Esophagus mucosa (tissue), 1 donor: ENCODE results near the gene MBD3. TPM values are rescaled to one million over a fixed set of nuclear protein-coding genes. Genes with fewer than 3 reads are reported as not detected.
"Not testable (repeated sequence)": the region's sequence is repeated elsewhere in the genome, so short reads cannot be mapped to it uniquely, and the experiment has no call there.

Source experiments
- ATAC-seq: fragments of 200-7000 bp; cut with Tn5 transposase; one replicate; pipeline ENCODE4 v1.9.1; 2020
- total RNA-seq: library from RNA; stranded (reverse); gene quantifications from one replicate; pipeline ENCODE4 v1.2.4, GENCODE V29; 2023
- donor health status: DM: yes; HTN: yes; CAD: no.

MBD3 gene
- total RNA-seq, 1 donor from 2014 or later = 44.2 TPM

DNA sequence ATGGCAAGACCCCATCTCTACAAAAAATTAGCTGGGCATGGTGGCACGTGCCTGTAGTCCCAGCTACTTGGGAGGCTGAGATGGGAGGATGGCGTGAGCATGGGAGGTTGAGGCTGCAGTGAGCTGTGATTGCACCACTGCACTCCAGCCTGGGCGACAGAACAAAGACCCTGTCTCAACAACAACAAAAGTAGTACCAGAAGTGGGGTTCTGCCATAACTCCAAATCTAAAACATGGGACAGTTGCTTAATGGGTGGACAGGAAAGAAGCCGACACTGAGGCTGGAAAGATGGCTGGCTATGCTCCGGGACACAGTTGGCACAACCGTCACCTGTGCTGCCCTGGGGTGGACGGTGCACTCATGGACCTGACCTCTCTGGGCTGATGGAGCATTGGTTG is 57.0 kb downstream of the MBD3 start:
- ATAC-seq = not testable (repeated sequence)

DNA sequence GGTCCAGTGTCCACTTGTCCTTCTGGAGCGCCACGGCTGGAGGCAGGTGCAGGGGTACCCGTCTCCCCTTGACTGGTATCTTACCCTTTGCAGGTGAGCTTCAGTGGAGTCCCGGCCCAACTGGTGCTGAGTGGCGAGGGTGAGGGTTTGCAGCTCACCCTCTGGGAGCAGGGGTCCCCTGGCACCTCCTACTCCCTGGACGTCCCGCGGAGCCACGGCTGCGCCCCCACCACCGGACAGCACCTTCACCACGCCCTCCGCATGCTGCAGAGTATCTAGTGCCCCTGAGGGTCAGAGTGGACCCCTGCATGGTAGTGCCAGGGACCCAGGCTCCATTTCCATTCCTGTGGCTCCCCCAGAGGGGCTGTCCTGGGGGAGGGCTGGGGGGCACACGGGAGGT is 57.7 kb downstream of the MBD3 start:
- ATAC-seq = no peak

DNA sequence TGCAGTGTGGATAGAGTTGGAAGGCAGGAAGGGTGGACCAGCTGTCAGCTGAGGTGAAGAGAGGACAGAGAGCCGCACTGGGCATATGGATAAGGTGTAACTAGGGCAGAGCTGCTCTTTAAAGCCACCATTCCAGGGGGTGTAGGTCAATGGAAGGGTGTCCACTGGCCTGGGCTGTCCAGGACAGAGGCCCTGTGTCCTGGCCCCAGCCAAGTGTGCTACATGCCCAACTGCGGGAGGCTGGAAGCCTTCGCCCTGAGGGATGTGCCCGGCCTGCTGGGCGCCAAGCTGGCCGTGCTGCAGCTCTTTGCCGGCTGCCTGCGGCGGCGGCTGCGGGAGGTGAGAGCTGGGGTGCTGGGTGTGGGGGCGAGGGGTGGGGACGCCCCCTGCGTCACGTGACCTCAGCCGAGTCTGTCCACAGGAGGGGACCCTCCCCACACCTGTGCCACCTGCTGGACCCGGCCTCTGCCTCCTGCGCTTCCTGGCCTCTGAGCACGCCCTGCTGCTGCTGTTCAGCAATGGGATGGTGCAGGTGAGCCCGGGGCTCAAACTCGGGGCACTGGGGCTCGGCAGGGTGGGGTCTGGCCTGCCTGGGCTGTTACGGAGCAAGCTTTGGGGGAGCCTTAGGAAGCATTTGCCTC is 59.0 kb downstream of the MBD3 start:
- peak; percentile 45 for ATAC-seq

DNA sequence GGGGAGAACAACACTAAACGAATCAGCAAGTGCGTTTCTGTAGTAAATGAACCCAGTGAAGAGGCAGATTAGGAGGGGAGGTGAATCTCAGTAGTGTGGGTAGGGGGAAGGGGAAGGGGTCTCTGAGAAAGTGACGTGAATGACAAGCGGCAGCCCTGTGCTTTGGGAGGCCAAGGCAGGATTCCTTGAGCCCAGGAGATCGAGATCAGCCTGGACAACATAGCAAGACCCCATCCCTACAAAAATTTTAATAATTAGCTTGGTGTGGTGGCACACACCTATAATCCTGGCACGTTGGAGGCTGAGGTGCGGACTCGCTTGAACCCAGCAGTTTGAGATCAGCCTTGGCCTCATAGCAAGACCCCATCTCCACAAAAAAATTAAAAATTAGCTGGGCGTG is 60.7 kb downstream of the MBD3 start:
- ATAC-seq = no peak

DNA sequence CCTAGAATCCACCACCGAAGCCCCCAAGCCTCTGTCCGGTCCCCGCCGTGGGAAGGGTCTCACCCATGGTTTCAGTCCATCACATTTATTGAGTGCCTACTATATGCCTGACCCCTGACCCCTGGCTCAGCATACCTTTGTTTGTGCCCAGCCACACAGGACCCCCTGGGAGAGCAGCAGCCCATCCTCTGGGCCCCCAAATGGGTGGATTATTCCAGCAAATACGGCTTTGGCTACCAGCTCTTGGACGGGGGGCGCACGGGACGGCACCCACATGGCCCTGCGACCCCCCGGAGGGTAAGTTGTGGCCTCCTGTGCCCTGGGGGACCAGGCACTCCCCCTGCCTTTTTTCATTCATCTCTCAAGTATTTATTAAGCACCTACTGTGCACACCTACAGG is 61.1 kb downstream of the MBD3 start:
- no peak for ATAC-seq

DNA sequence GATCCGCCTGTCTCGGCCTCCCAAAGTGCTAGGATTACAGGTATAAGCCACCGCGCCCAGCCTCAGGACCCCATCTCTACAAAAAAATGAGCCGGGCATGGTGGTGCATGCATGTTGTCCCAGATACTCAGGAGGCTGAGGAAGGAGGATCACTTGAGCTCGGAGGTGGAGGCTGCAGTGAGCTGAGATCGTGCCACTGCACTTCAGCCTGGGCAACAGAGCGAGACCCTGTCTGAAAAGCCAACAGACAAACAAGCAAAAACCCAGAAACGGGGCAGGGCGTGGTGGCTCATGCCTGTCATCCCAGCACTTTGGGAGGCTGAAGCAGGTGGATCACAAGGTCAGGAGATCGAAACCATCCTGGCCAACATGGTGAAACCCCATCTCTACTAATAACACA is 61.8 kb downstream of the MBD3 start:
- not testable (repeated sequence) for ATAC-seq

DNA sequence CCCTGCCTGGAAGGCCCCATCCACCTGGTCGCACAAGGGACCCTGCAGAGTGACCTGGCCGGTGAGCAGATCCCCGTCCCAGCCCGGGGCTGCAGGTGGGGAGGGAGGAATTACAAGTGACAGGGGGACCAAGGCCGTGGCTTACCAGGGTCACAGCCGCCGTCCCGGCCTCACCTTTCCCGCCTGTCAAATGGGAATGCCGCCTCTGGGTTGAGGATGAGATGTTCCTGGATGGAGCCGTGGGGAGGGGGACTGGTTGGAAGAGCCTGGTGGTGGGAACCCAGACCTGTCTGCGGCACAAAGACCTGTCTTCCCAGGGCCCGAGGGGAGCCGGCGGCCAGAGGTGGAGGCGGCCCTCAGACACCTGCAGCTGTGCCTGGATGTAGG is 63.2 kb downstream of the MBD3 start:
- no peak for ATAC-seq

DNA sequence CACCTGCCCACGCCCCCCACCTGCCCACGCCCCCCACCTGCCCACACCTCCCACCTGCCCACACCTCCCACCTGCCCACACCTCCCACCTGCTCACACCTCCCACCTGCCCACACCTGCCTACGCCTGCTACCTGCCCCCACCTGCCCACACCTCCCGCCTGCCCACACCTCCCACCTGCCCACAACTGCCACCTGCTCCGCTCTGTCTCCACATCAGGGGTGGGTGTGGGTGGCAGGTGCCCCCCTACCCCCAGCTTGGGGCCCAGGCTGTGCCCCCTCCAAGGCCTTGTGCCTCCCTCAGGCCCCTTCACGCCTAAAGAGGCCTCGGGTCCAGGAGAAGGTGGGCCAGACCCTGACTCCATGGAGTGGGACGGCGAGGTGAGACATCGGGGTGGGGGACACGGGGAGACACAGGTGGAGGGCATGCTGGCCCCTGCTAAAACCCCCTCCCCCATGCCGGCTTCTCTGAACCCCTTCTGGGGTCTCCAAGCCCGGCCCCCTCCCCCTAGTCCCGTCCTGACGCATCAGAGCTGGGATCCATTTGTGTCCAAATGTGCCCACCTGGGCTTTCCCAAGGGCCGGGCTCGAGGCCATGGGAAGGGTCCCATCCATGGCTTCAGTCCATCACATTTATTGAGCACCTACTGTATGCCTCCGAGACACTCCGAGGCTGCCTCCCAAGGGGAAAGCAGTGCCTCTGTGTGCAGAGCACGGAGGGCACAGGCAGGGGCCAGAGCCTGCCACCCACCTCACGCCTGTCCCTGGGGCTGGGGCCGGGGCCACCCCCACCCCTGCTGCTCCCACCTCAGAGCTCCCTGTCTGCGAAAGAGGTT is 63.9 kb downstream of the MBD3 start:
- no peak for ATAC-seq

DNA sequence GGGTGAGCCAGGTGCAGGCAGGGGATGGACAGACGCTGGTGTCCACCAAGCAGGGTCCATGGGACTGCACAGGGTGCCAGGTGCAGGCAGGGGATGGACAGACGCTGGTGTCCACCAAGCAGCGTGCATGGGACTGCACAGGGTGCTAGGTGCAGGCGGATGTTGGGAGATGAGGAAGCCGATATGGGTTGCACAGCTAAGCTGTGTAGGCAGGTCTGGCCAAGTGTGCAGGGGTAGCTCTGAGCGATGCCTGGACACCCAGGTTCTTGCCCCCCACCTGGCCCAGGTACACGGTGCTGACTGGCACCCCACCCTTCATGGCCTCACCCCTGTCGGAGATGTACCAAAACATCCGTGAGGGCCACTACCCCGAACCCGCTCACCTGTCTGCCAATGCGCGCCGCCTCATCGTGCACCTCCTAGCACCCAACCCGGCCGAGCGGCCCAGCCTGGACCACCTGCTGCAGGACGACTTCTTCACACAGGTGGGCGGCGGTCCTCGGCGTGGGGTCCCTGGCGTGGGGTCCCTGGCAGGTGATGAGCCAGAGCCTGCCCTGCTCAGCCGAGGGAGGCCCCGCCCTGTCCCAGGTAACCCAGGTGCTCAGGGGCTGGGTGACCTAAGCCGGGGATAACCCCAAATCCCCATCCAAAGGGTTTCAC is 64.9 kb downstream of the MBD3 start:
- ATAC-seq = no peak

DNA sequence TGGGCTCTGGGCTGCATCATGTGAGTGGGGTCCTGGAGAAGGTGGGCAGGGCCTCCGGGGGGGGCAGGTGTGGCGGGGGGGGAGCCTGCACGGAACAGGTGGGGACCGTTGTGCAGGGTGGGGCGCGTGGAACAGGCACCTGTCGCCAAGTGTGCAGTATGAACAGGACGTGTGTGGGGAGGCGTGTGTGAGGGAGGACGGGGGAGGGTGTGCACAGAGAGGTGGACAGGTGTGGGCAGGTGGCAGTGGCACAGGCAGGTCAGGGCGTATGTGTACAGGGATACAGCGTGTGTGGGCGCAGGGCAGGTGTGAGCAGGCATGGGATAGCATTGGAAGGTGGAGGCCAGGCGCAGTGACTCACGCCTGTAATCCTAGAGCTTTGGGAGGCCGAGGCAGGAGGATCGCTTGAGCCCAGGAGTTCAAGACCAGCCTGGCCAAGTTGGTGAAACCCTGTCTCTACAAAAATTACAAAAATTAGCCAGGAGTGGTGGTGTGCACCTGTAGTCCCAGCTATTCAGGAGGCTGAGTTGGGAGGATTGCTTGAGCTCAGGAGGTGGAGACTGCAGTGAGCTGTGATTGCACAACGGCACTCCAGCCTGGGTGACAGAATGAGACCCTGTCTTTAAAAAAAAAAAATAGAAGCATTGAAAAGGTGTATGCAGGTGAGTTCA is 65.6 kb downstream of the MBD3 start:
- ATAC-seq = peak; percentile 75

DNA sequence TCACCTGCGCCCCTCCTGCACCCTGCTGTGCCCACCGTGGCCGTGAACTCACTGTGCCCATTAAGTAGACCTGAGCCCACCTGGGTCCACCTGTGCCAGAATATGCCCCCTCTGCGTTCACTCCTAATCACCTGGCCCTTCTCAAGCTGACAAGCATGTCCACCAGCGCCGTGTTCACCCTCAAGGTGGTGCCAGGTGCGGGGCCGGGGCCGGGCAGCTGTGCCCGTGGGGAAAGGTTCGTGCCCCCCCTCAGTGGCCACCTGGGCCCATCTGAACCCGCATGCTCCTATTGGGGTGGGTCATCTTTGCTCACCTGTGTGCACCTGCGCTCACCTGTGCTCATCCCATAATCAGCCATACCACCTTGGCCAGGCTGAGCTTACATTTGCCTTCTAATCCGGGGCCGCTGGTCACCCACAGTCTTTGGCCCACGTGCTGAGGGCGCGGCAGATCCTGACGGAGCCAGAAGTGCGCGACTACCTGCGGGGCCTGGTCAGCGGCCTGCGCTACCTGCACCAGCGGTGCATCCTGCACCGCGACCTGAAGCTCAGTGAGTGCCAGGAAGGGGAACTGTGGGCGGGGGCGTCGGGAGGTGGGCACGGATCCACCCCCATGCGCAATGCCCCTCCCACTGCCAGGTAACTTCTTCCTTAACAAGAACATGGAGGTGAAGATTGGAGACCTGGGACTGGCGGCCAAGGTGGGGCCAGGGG is 66.4 kb downstream of the MBD3 start:
- ATAC-seq = no peak

DNA sequence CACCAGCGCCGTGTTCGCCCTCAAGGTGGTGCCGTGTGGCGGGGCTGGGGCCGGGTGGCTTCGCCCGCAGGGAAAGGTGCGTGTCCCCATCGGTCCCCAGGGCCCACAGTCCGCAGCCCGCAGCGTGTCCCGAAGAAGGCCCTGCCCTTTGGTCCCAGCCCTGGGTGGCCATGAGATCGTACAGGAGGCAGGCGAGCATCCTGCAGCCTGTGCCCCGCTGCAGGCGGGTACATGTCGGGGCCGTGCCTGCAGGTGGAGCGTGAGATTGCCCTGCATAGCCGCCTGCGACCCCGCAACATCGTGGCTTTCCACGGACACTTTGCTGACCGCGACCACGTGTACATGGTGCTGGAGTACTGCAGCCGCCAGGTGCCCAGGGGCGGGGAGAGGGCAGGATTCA is 67.3 kb downstream of the MBD3 start:
- ATAC-seq = no peak

DNA sequence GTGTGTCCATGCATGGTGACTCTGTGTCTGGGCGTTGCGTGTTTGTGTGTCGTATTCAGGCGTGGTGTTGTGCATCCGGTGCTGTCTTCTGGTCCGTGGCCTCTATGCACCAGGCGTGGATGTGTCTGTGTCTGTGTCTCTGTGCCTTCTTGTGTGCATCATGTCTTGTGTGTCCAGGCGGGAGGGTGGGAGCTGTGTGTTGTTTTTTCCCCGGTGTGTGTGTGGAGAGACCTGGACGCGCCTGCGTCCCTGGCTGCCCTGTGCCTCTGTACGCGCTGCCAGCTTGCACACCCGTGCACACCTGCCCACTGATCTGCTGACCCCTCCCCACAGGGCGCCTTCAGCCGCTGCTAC is 67.7 kb downstream of the MBD3 start:
- ATAC-seq = no peak

DNA sequence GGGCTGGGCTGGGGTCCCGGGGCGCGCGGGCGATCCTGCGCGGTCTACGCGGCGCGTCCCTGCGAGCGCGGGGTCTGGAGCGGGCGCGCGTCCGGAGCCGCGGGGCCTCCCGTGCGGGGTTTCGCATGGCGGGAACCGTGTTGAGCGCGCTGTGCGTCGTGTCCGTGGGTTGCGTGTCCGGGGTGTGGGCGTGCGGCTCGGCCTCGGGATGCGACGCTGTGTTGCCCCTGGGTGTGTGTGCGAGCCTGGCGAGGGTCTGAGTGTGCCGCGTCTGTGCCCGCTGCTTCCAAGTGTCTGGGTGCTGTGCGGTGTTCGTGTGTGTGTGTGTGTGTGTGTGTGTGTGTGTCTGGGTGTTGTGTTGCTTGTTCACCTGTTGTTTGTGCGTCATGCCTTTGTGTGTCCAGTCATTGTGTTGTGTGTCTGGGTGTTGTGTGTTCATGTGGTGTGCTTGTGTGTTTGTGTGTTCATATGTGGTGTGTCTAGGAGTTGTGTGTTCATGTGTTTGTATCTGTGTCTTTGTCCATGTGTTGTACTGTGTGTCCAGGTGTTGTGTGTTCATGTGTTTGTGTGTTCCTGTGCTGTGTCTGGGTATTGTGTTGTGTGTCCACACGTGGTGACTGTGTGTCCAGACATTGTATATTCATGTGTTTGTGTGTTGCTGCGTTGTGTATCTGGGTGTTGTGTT is 68.2 kb downstream of the MBD3 start:
- no peak for ATAC-seq

Other genes with a start within 250 kb of the MBD3 start
- gene NDUFS7, start 209.0 kb downstream of the MBD3 start, total RNA-seq = 120 TPM
- gene GAMT, start 191.3 kb downstream of the MBD3 start, total RNA-seq = 19.2 TPM
- 91.6 TPM for gene DAZAP1, start 185.3 kb downstream of the MBD3 start, total RNA-seq
- gene RPS15, start 154.5 kb downstream of the MBD3 start, total RNA-seq = 1,167 TPM
- gene APC2, start 142.7 kb downstream of the MBD3 start, total RNA-seq = 0.48 TPM
- gene C19orf25, start 113.7 kb downstream of the MBD3 start, total RNA-seq = 19.2 TPM
- 1.2 TPM for gene PCSK4, start 102.5 kb downstream of the MBD3 start, total RNA-seq
- gene REEP6, start 101.7 kb downstream of the MBD3 start, total RNA-seq = 8.5 TPM
- 6.7 TPM for gene ADAMTSL5, start 79.8 kb downstream of the MBD3 start, total RNA-seq
- gene PLK5, start 68.8 kb downstream of the MBD3 start, total RNA-seq = not detected
- 17.8 TPM for gene MEX3D, start 24.5 kb downstream of the MBD3 start, total RNA-seq
- 225 TPM for gene UQCR11, start 12.6 kb upstream of the MBD3 start, total RNA-seq
- gene TCF3, start 59.8 kb upstream of the MBD3 start, total RNA-seq = 39.5 TPM
- not detected for gene ONECUT3, start 160.6 kb upstream of the MBD3 start, total RNA-seq
- 1.8 TPM for gene ATP8B3, start 219.4 kb upstream of the MBD3 start, total RNA-seq